HG03108 (cell line): ENCODE measurements around the gene PITPNM2.

Experiments
- ATAC-seq: cut with Tn5 transposase; IDR thresholded peaks from one replicate; pipeline ENCODE4 v1.9.1; 2021; ENCODE audit warnings: moderate library complexity; ENCODE audit not compliant: unreplicated experiment

Gene PITPNM2

GRCh38 chr12:123145211-123145610 lies 5.7 kb downstream of the PITPNM2 start:
- no peak for ATAC-seq

- ATAC-seq = no peak
Measured at GRCh38 chr12:123143736-123144461, 7.0 kb downstream of the PITPNM2 start.

- no peak for ATAC-seq
Measured at GRCh38 chr12:123142921-123143735, 7.8 kb downstream of the PITPNM2 start.

- no peak for ATAC-seq
Measured at GRCh38 chr12:123142518-123142840, 8.4 kb downstream of the PITPNM2 start.

- ATAC-seq = no peak
Measured at GRCh38 chr12:123141615-123142517, 9.0 kb downstream of the PITPNM2 start.

- ATAC-seq = no peak
Measured at GRCh38 chr12:123140676-123141614, 9.9 kb downstream of the PITPNM2 start.

- no peak for ATAC-seq
Measured at GRCh38 chr12:123139926-123140675, 10.8 kb downstream of the PITPNM2 start.

GRCh38 chr12:123135688-123136087 lies 15.2 kb downstream of the PITPNM2 start:
- no peak for ATAC-seq

GRCh38 chr12:123134826-123135225 lies 16.1 kb downstream of the PITPNM2 start:
- ATAC-seq = no peak

- ATAC-seq = no peak
Measured at GRCh38 chr12:123134271-123134671, 16.6 kb downstream of the PITPNM2 start.

- no peak for ATAC-seq
Measured at GRCh38 chr12:123133701-123134100, 17.2 kb downstream of the PITPNM2 start.

- no peak for ATAC-seq
Measured at GRCh38 chr12:123132951-123133619, 17.8 kb downstream of the PITPNM2 start.

- ATAC-seq = no peak
Measured at GRCh38 chr12:123131879-123132402, 18.9 kb downstream of the PITPNM2 start.

GRCh38 chr12:123131291-123131832 lies 19.5 kb downstream of the PITPNM2 start:
- no peak for ATAC-seq

GRCh38 chr12:123129621-123130020 lies 21.3 kb downstream of the PITPNM2 start:
- ATAC-seq = no peak

GRCh38 chr12:123127182-123127495 lies 23.8 kb downstream of the PITPNM2 start:
- ATAC-seq = no peak

- no peak for ATAC-seq
Measured at GRCh38 chr12:123126294-123127181, 24.4 kb downstream of the PITPNM2 start.

- ATAC-seq = no peak
Measured at GRCh38 chr12:123122626-123123025, 28.3 kb downstream of the PITPNM2 start.
